Astrocyte of the spinal cord (primary cell): ENCODE measurements around the gene ADGRE3.

Source experiments
- DNase-seq: peaks from one replicate; pipeline ENCODE4 v3.0.0; 2011; ENCODE audit warnings: low read depth, low spot score
- H3K4me3 ChIP-seq: 2 replicates; pipeline ENCODE4 v1.5.1; 2011; ENCODE audit warnings: low read depth, mild to moderate bottlenecking, low read length, moderate library complexity
- CTCF ChIP-seq: IDR thresholded peaks from 2 replicates; pipeline ENCODE4 v1.5.1; 2012; ENCODE audit warnings: low read depth, mild to moderate bottlenecking, low read length, inconsistent platforms
- in situ Hi-C: cut with HindIII; loops from 2 replicates; pipeline ENCODE4 v1.10.0; 2017; ENCODE audit warnings: low sequenced_read_pairs

Gene ADGRE3

GRCh38 chr19:14654786-14655560 is 19.7 kb downstream of the ADGRE3 start:
- in situ Hi-C loops: no loop called here
- DNase-seq: no peak
- no peak overlapping the region for H3K4me3 ChIP-seq

GRCh38 chr19:14650161-14650560 is 24.5 kb downstream of the ADGRE3 start:
- no peak for TF ChIP-seq CTCF
- no peak overlapping the region for H3K4me3 ChIP-seq
- in situ Hi-C loops: no loop called here
- no peak for DNase-seq

More at GRCh38 chr19:14654786-14655560, 19.7 kb downstream of the ADGRE3 start:
- no peak for TF ChIP-seq CTCF

DNA sequence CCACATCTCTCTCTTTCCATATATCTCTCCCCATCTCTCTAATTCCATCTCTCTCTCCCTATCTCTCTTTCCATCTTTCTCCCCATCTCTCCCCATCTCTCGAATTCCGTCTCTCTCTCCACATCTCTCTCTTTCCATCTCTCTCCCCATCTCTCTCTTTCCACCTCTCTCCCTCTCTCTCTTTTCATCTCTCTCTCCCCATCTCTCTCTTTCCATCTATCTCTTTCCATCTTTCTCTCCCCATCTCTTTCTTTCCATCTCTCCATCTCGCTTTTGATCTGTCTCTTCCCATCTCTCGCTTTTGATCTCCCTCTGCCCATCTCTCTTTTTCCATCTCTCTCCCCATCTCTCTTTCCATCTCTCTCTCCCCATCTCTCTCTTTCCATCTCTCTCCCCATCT is 25.6 kb downstream of the ADGRE3 start:
- in situ Hi-C loops: no loop called here
- DNase-seq: no peak
- no peak overlapping the region for H3K4me3 ChIP-seq
- TF ChIP-seq CTCF: no peak

DNA sequence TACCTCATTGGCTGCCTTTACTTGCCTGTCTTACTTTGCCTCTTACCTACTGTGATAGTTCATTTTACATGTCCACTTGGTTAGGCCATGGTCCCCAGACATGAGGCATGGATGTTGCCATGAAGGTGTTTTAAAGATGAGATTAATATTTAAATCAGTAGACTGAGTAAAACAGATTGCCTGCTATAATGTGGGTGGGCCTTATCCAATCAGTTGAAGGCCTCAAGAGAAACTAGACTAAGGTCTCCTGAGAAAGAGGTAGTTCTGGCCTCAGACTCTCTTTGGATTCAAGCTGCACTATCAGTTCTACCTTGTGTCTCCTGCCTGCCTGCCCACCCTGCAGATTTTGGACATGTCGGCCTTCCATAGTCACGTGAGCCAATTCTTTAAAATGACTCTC is 26.1 kb downstream of the ADGRE3 start:
- DNase-seq: no peak
- in situ Hi-C loops: no loop called here
- H3K4me3 ChIP-seq: no peak overlapping the region
- no peak for TF ChIP-seq CTCF

- DNase-seq: no peak
- H3K4me3 ChIP-seq: no peak overlapping the region
- in situ Hi-C loops: no loop called here
- TF ChIP-seq CTCF: no peak
Measured at GRCh38 chr19:14639536-14640277, 34.9 kb downstream of the ADGRE3 start.

- DNase-seq: no peak
- H3K4me3 ChIP-seq: no peak overlapping the region
- no peak for TF ChIP-seq CTCF
- in situ Hi-C loops: no loop called here
Measured at GRCh38 chr19:14632286-14632685, 42.4 kb downstream of the ADGRE3 start.
